GM12892 (cell line): ENCODE measurements around the gene RXFP2.

Experiments used
- POLR2A ChIP-seq: IDR thresholded peaks from 2 replicates; pipeline ENCODE4 v1.6.1; 2011; ENCODE audit warnings: low read depth, low read length, control low read depth
- POLR2AphosphoS5 ChIP-seq: IDR thresholded peaks from 2 replicates; pipeline ENCODE4 v1.6.1; 2011; ENCODE audit warnings: low read depth, low read length, control low read depth

GRCh38 chr13:31814536-31814935, 75.2 kb downstream of the RXFP2 start:
- no peak for TF ChIP-seq POLR2A
- TF ChIP-seq POLR2AphosphoS5, result no peak
